HPDE6-E6E7 (cell line): Measurements from ENCODE around the gene AFF1.
"Not testable (repeated sequence)": the region's sequence is repeated elsewhere in the genome, so short reads cannot be mapped to it uniquely, and the experiment has no call there.

Experiments
- DNase-seq: peaks from one replicate; pipeline ENCODE4 v3.0.0; 2011; ENCODE audit warnings: missing footprints; ENCODE audit errors: extremely low spot score

AFF1 gene

GRCh38 chr4:87117051-87117731 is 182.4 kb downstream of the AFF1 start:
- no peak for DNase-seq

- no peak for DNase-seq
These were observed 182.9 kb downstream of the AFF1 start for GRCh38 chr4:87117732-87118075.

GRCh38 chr4:87118421-87118820 is 183.6 kb downstream of the AFF1 start:
- DNase-seq: no peak

- no peak for DNase-seq
These were observed 184.0 kb downstream of the AFF1 start for GRCh38 chr4:87118826-87119225.

GRCh38 chr4:87120010-87120409 is 185.2 kb downstream of the AFF1 start:
- DNase-seq: no peak

GRCh38 chr4:87120411-87121162 is 185.8 kb downstream of the AFF1 start:
- DNase-seq: peak; percentile 77

GRCh38 chr4:87121341-87122065 is 186.7 kb downstream of the AFF1 start:
- peak; percentile 89 for DNase-seq

- DNase-seq: no peak
These were observed 187.4 kb downstream of the AFF1 start for GRCh38 chr4:87122252-87122651.

- no peak for DNase-seq
These were observed 191.2 kb downstream of the AFF1 start for GRCh38 chr4:87126056-87126455.

GRCh38 chr4:87128006-87128705 is 193.3 kb downstream of the AFF1 start:
- no peak for DNase-seq

GRCh38 chr4:87129681-87130080 is 194.9 kb downstream of the AFF1 start:
- DNase-seq: no peak

GRCh38 chr4:87130985-87131703 is 196.3 kb downstream of the AFF1 start:
- DNase-seq: no peak

- DNase-seq: no peak
These were observed 197.2 kb downstream of the AFF1 start for GRCh38 chr4:87132035-87132434.

- no peak for DNase-seq
These were observed 198.4 kb downstream of the AFF1 start for GRCh38 chr4:87133183-87133582.

GRCh38 chr4:87134122-87134521 is 199.3 kb downstream of the AFF1 start:
- DNase-seq: no peak

- DNase-seq: no peak
These were observed 206.6 kb downstream of the AFF1 start for GRCh38 chr4:87141428-87141827.

GRCh38 chr4:87144356-87144755 is 209.5 kb downstream of the AFF1 start:
- no peak for DNase-seq

GRCh38 chr4:87145934-87146333 is 211.1 kb downstream of the AFF1 start:
- DNase-seq: not testable (repeated sequence)

- DNase-seq: no peak
These were observed 212.3 kb downstream of the AFF1 start for GRCh38 chr4:87147116-87147515.

GRCh38 chr4:87150498-87151261 is 215.9 kb downstream of the AFF1 start:
- DNase-seq: peak; percentile 21

GRCh38 chr4:87151730-87152129 is 216.9 kb downstream of the AFF1 start:
- no peak for DNase-seq
